Esophagus muscularis mucosa (tissue), 4 donors: Measurements from ENCODE around the gene CUX1. TPM values are rescaled to one million over a fixed set of nuclear protein-coding genes. Genes with fewer than 3 reads are reported as not detected.
"Not testable (repeated sequence)": the region's sequence is repeated elsewhere in the genome, so short reads cannot be mapped to it uniquely, and the experiment has no call there.

Experiments
- DNase-seq: peaks from one replicate; pipeline ENCODE4 v3.0.0-alpha.2; 2017; ENCODE audit errors: extremely low spot score
- H3K27ac ChIP-seq, 4 donors: fragments of 200-600 bp; sonication (generic); replicated peaks in 1 of 4; 1 replicate in 3 of 4; 2 replicates in 1 of 4; pipeline ENCODE4 v1.5.1; 2016 to 2019; ENCODE audit warnings: mild to moderate bottlenecking in 1 of 4
- H3K27me3 ChIP-seq, 4 donors: fragments of 200-600 bp; sonication (generic); one replicate each; pipeline versions ENCODE4 v1.5.1 to v1.6.0; 2016 to 2019
- H3K36me3 ChIP-seq, 4 donors: fragments of 200-600 bp; sonication (generic); one replicate each; pipeline ENCODE4 v1.5.1; 2016 to 2019
- H3K4me1 ChIP-seq, 4 donors: fragments of 200-600 bp; sonication (generic); one replicate each; pipeline ENCODE4 v1.5.1; 2016 to 2019
- H3K4me3 ChIP-seq, 4 donors: fragments of 200-600 bp; sonication (generic); 1 replicate in 2 of 4; 2 replicates in 2 of 4; pipeline ENCODE4 v1.5.1; 2016 to 2019; ENCODE audit warnings: mild to moderate bottlenecking in 4 of 4, moderate library complexity in 1 of 4
- H3K9me3 ChIP-seq, 4 donors: fragments of 200-600 bp; sonication (generic); 1 replicate in 3 of 4; 2 replicates in 1 of 4; pipeline ENCODE4 v1.5.1; 2016 to 2019
- CTCF ChIP-seq, 3 experiments: fragments of 200-600 bp in 2 of 3; fragments of 450-650 bp in 1 of 3; sonication (generic) in 2 of 3; IDR thresholded peaks; one replicate each; pipeline ENCODE4 v1.5.1; 2017 to 2019; ENCODE audit warnings: antibody characterized with exemption in 3 of 3, mild to moderate bottlenecking in 2 of 3, moderate library complexity in 1 of 3
- EP300 ChIP-seq: sonication (generic); formaldehyde crosslinking; IDR thresholded peaks from one replicate; pipeline ENCODE4 v1.6.1; 2017; ENCODE audit warnings: antibody characterized with exemption
- POLR2A ChIP-seq: fragments of 450-650 bp; IDR thresholded peaks from one replicate; pipeline ENCODE4 v1.6.1; 2017; ENCODE audit warnings: antibody characterized with exemption, moderate library complexity, mild to moderate bottlenecking, low read depth
- POLR2AphosphoS5 ChIP-seq, 2 donors: sonication (generic); formaldehyde crosslinking; IDR thresholded peaks; one replicate each; pipeline ENCODE4 v1.6.1; 2017; ENCODE audit warnings: antibody characterized with exemption in 2 of 2
- WGBS: methylation state at CpG from one replicate; pipeline ENCODE4 v1.1.5; 2018; 5-methylcytosine and 5-hydroxymethylcytosine counted together
- intact Hi-C: fragments of 100-400 bp; cut with DNase I; formaldehyde crosslinking; loops from one replicate; pipeline ENCODE4 v1.15.1; 2023
- total RNA-seq, 4 donors: library from RNA; depleted of rRNA; stranded (reverse); fragments of >200 nt; gene quantifications; one replicate each; pipeline versions ENCODE4 v1.1.0 to v1.2.1, GENCODE V29; 2016

CUX1 gene
- total RNA-seq, 4 donors from 2014 or later: 61.5 to 136 (median 92.3) TPM

- 89% methylated on average over 11 of the region's 11 CpGs for WGBS
- no peak for DNase-seq
- Histone ChIP-seq H3K27ac (no peak overlapping the region), H3K27me3 (no peaks in the 10 kb centered on the region), H3K4me3 (no peak overlapping the region), H3K36me3 (peaks cover 0 to 37% (median 27%) of the 10 kb centered on the region in 4 donors), H3K4me1 (peaks cover 18 to 30% (median 23%) of the 10 kb centered on the region in 4 donors), H3K9me3 (no peaks in the 10 kb centered on the region)
- TF ChIP-seq POLR2A: no peak
- TF ChIP-seq CTCF (IDR thresholded peaks at IDR 0.05): no peak
- TF ChIP-seq POLR2AphosphoS5 (IDR thresholded peaks at IDR 0.05): no peak
- no peak for TF ChIP-seq EP300
- intact Hi-C loops: no loop called here
These were observed 103.6 kb downstream of the CUX1 start for GRCh38 chr7:101921061-101921460.

GRCh38 chr7:101921546-101922489 is 104.4 kb downstream of the CUX1 start:
- H3K27me3 ChIP-seq, DNase-seq, H3K9me3 ChIP-seq, H3K4me3 ChIP-seq, intact Hi-C loops: not testable (repeated sequence)
- Histone ChIP-seq H3K4me1 (peaks cover 18 to 29% (median 23%) of the 10 kb centered on the region in 4 donors), H3K27ac (peak overlapping the region in 1 of 4 donors; percentile 64), H3K36me3 (peaks cover 0 to 30% (median 20%) of the 10 kb centered on the region in 4 donors)
- 98% methylated on average over 14 of the region's 14 CpGs for WGBS

- H3K27me3 ChIP-seq: no peaks in the 10 kb centered on the region
- peaks cover 0 to 19% (median 12%) of the 10 kb centered on the region in 4 donors for H3K36me3 ChIP-seq
- intact Hi-C loops: no loop called here
- no peak overlapping the region for H3K4me3 ChIP-seq
- WGBS: 89% methylated on average over 22 of the region's 24 CpGs
- TF ChIP-seq EP300 (no peak), POLR2AphosphoS5 (IDR thresholded peaks at IDR 0.05) (no peak), CTCF (IDR thresholded peaks at IDR 0.05) (no peak), POLR2A (no peak)
- H3K27ac ChIP-seq: peak overlapping the region; percentile 30 to 64 (median 37)
- H3K9me3 ChIP-seq: no peaks in the 10 kb centered on the region
- no peak for DNase-seq
- peaks cover 18 to 26% (median 23%) of the 10 kb centered on the region in 4 donors for H3K4me1 ChIP-seq
These were observed 105.5 kb downstream of the CUX1 start for GRCh38 chr7:101922631-101923601.

- peaks cover 0 to 12% (median 5%) of the 10 kb centered on the region in 4 donors for H3K36me3 ChIP-seq
- H3K4me1 ChIP-seq: peaks cover 18 to 29% (median 24%) of the 10 kb centered on the region in 4 donors
- peak overlapping the region; percentile 30 to 64 (median 37) for H3K27ac ChIP-seq
- DNase-seq: no peak
- H3K4me3 ChIP-seq: no peak overlapping the region
- no peaks in the 10 kb centered on the region for H3K27me3 ChIP-seq
- H3K9me3 ChIP-seq: no peaks in the 10 kb centered on the region
- intact Hi-C loops: no loop called here
- 90% methylated on average over 11 of the region's 11 CpGs for WGBS
- TF ChIP-seq EP300 (no peak), POLR2AphosphoS5 (IDR thresholded peaks at IDR 0.05) (no peak), CTCF (IDR thresholded peaks at IDR 0.05) (no peak), POLR2A (no peak)
These were observed 106.2 kb downstream of the CUX1 start for GRCh38 chr7:101923602-101923985.

- Histone ChIP-seq H3K27me3 (no peaks in the 10 kb centered on the region), H3K4me3 (no peak overlapping the region), H3K9me3 (no peaks in the 10 kb centered on the region), H3K36me3 (peaks cover 0 to 6% (median 1%) of the 10 kb centered on the region in 4 donors), H3K27ac (peak overlapping the region; percentile 30 to 64 (median 37)), H3K4me1 (peaks cover 18 to 29% (median 24%) of the 10 kb centered on the region in 4 donors)
- TF ChIP-seq CTCF (IDR thresholded peaks at IDR 0.05) (no peak), POLR2A (no peak), POLR2AphosphoS5 (IDR thresholded peaks at IDR 0.05) (peak; percentile 58 to 80), EP300 (no peak)
- DNase-seq: no peak
- 45% methylated on average over 9 of the region's 9 CpGs for WGBS
- intact Hi-C loops: no loop called here
These were observed 106.7 kb downstream of the CUX1 start for GRCh38 chr7:101924171-101924570.
